Mesenchymal stem cell (in vitro differentiated cells and primary cell): ENCODE measurements around the gene RHOC.

Experiments
- DNase-seq: peaks from one replicate; pipeline ENCODE4 v3.0.0-alpha.2; 2013
- H2AFZ ChIP-seq: one replicate; pipeline ENCODE4 v1.6.1; 2013; ENCODE audit warnings: low read depth, mild to moderate bottlenecking, control low read depth, inconsistent platforms, low read length, moderate library complexity
- H2AK5ac ChIP-seq: 2 replicates; pipeline ENCODE4 v1.6.1; 2013; ENCODE audit warnings: low read length, moderate library complexity, mild to moderate bottlenecking, inconsistent platforms; ENCODE audit not compliant: severe bottlenecking
- H2BK120ac ChIP-seq: one replicate; pipeline ENCODE4 v1.6.1; 2013; ENCODE audit warnings: low read depth, mild to moderate bottlenecking, inconsistent platforms, low read length, moderate library complexity
- H2BK12ac ChIP-seq, 2 experiments: one replicate each; pipeline ENCODE4 v1.6.1; 2013; ENCODE audit warnings: inconsistent platforms in 2 of 2, low read length in 2 of 2, mild to moderate bottlenecking in 2 of 2, moderate library complexity in 2 of 2, control low read depth in 1 of 2
- H2BK15ac ChIP-seq: one replicate; pipeline ENCODE4 v1.6.1; 2013; ENCODE audit warnings: mild to moderate bottlenecking, low read depth, inconsistent platforms; ENCODE audit not compliant: poor library complexity, severe bottlenecking
- H2BK5ac ChIP-seq: 2 replicates; pipeline ENCODE4 v1.6.1; 2013; ENCODE audit warnings: low read depth, mild to moderate bottlenecking, low read length, control low read depth, inconsistent platforms; ENCODE audit not compliant: poor library complexity, severe bottlenecking
- H3K14ac ChIP-seq, 2 experiments: one replicate each; pipeline ENCODE4 v1.6.1; 2013; ENCODE audit warnings: inconsistent platforms in 2 of 2, low read length in 2 of 2, control low read depth in 1 of 2, mild to moderate bottlenecking in 1 of 2, moderate library complexity in 1 of 2
- H3K18ac ChIP-seq, 2 experiments: one replicate each; pipeline ENCODE4 v1.6.1; 2013; ENCODE audit warnings: inconsistent platforms in 2 of 2, low read length in 2 of 2, control low read depth in 1 of 2, low read depth in 1 of 2, mild to moderate bottlenecking in 1 of 2
- H3K23ac ChIP-seq, 2 experiments: one replicate each; pipeline ENCODE4 v1.6.1; 2013; ENCODE audit warnings: inconsistent platforms in 2 of 2, low read length in 2 of 2, mild to moderate bottlenecking in 2 of 2, moderate library complexity in 2 of 2, control low read depth in 1 of 2
- H3K27ac ChIP-seq: 2 replicates; pipeline ENCODE4 v1.5.1; 2013; ENCODE audit warnings: mild to moderate bottlenecking, moderate library complexity, low read length, control low read depth, inconsistent platforms; ENCODE audit not compliant: poor library complexity, severe bottlenecking
- H3K27me3 ChIP-seq, 2 experiments: 2 replicates each; pipeline versions ENCODE4 v1.6.1 to v1.7.0; 2013; ENCODE audit warnings: low read length in 2 of 2, mild to moderate bottlenecking in 2 of 2, moderate library complexity in 2 of 2, control low read depth in 1 of 2, inconsistent platforms in 1 of 2; ENCODE audit not compliant: control insufficient read depth in 1 of 2, insufficient read depth in 1 of 2
- H3K36me3 ChIP-seq, 2 experiments: 2 replicates each; pipeline versions ENCODE4 v1.6.1 to v1.7.0; 2013; ENCODE audit warnings: low read length in 2 of 2, control low read depth in 1 of 2, inconsistent platforms in 1 of 2, low read depth in 1 of 2, mild to moderate bottlenecking in 1 of 2; ENCODE audit not compliant: insufficient read depth in 2 of 2, control insufficient read depth in 1 of 2
- H3K4ac ChIP-seq, 2 experiments: one replicate each; pipeline ENCODE4 v1.6.1; 2013; ENCODE audit warnings: inconsistent platforms in 2 of 2, low read length in 2 of 2, mild to moderate bottlenecking in 2 of 2, moderate library complexity in 2 of 2, control low read depth in 1 of 2, low read depth in 1 of 2
- H3K4me1 ChIP-seq: 2 replicates; pipeline ENCODE4 v1.6.1; 2013; ENCODE audit warnings: low read depth, low read length, control low read depth; ENCODE audit not compliant: control insufficient read depth, insufficient read depth
- H3K4me2 ChIP-seq: 2 replicates; pipeline ENCODE4 v1.6.1; 2013; ENCODE audit warnings: low read length, mild to moderate bottlenecking, inconsistent platforms; ENCODE audit not compliant: poor library complexity, severe bottlenecking
- H3K4me3 ChIP-seq, 2 experiments: 2 replicates each; pipeline versions ENCODE4 v1.5.1 to v1.7.0; 2013; ENCODE audit warnings: low read length in 2 of 2, mild to moderate bottlenecking in 2 of 2, control low read depth in 1 of 2, low read depth in 1 of 2; ENCODE audit not compliant: insufficient read depth in 1 of 2
- H3K79me1 ChIP-seq: replicated peaks from 2 replicates; pipeline ENCODE4 v1.6.1; 2013; ENCODE audit warnings: mild to moderate bottlenecking, control low read depth, low read length, inconsistent platforms; ENCODE audit not compliant: poor library complexity, severe bottlenecking
- H3K9ac ChIP-seq: 2 replicates; pipeline ENCODE4 v1.7.0; 2013; ENCODE audit warnings: mild to moderate bottlenecking, low read length, moderate library complexity
- H3K9me3 ChIP-seq: 2 replicates; pipeline ENCODE4 v1.7.0; 2013; ENCODE audit warnings: mild to moderate bottlenecking, low read length; ENCODE audit not compliant: control insufficient read depth
- H4K8ac ChIP-seq: one replicate; pipeline ENCODE4 v1.6.1; 2013; ENCODE audit warnings: inconsistent platforms, mild to moderate bottlenecking, low read length, moderate library complexity
- H4K91ac ChIP-seq: one replicate; pipeline ENCODE4 v1.6.1; 2013; ENCODE audit warnings: mild to moderate bottlenecking, low read length, inconsistent platforms
- WGBS: methylation state at CpG from one replicate; pipeline ENCODE4 v1.1.7; 2013; ENCODE audit warnings: mixed read lengths; 5-methylcytosine and 5-hydroxymethylcytosine counted together

Gene RHOC

DNA sequence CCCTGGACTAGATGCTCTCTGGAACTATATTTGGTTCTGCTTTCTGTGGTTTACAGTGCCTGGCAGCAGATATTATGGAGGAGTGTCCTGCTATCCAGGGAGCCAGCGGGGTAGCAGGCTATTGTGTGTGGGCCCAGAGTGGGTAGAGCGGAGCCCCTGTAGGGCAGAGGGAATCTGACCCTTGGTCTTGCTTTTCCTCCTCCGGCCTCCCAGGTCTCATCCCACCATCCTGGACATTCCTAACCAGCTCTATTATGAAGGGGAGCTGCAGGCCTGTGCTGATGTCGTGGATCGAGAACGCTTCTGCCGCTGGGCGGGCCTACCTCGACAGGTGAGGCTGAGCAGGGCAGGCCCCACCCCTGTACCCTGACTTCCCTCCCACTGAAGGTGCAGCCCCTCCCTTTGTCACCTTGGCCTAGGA is 9.1 kb downstream of the RHOC start:
- no peak overlapping the region for H3K4me3 ChIP-seq
- H2AK5ac ChIP-seq = no peak overlapping the region
- H3K14ac ChIP-seq = no peak overlapping the region
- no peak overlapping the region for H3K4ac ChIP-seq
- peaks cover 39% of the 10 kb centered on the region for H3K4me1 ChIP-seq
- no peak overlapping the region for H2AFZ ChIP-seq
- no peak overlapping the region for H2BK120ac ChIP-seq
- H3K18ac ChIP-seq = no peak overlapping the region
- no peaks in the 10 kb centered on the region for H3K27me3 ChIP-seq
- H3K4me2 ChIP-seq = no peak overlapping the region
- no peak overlapping the region for H2BK15ac ChIP-seq
- H2BK12ac ChIP-seq = no peak overlapping the region
- H3K79me1 ChIP-seq = peaks cover 12% of the 10 kb centered on the region
- H4K8ac ChIP-seq = no peak overlapping the region
- H2BK5ac ChIP-seq = no peak overlapping the region
- H3K23ac ChIP-seq = no peak overlapping the region
- H3K9ac ChIP-seq = no peak overlapping the region
- H3K9me3 ChIP-seq = no peaks in the 10 kb centered on the region
- H3K36me3 ChIP-seq = peaks cover 86% of the 10 kb centered on the region in 2 experiments
- WGBS = 100% methylated on average over 9 of the region's 9 CpGs
- no peak for DNase-seq
- H4K91ac ChIP-seq = peak overlapping the region; percentile 15
- no peak overlapping the region for H3K27ac ChIP-seq

DNA sequence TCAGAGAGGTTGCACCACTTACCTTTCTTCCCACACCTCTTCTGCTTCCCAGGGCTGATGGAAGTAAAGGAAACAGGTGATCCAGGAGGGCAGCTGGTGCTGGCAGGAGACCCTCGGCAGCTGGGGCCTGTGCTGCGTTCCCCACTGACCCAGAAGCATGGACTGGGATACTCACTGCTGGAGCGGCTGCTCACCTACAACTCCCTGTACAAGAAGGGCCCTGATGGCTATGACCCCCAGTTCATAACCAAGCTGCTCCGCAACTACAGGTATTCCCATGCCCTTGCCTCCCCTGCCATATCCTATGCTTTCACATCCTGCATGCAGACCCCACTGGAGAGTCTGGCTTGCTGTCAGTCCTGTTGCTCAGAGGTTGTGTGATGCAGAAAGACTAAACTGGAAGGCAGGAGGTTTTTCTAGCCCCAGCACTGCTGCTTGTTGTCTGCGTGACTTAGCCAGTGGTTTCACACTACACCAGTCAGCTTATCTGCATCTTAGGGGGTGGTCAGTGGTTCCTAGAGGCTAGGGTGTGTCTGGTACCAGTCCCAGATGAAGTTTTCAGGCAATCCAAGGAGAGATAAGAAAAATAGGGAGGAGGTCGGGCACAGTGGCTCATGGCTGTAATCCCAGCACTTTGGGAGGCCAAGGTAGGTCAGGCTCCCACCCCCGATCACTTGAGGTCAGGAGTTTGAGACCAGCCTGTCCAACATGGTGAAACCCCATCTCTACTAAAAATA is 10.2 kb downstream of the RHOC start:
- Histone ChIP-seq H3K4ac (no peak overlapping the region), H3K14ac (no peak overlapping the region), H3K4me3 (no peak overlapping the region), H2AFZ (no peak overlapping the region), H3K23ac (no peak overlapping the region), H2BK15ac (no peak overlapping the region), H4K91ac (no peak overlapping the region), H3K9ac (no peak overlapping the region), H2BK12ac (no peak overlapping the region), H3K18ac (no peak overlapping the region), H3K4me2 (no peak overlapping the region), H3K4me1 (peaks cover 31% of the 10 kb centered on the region), H3K27me3 (no peaks in the 10 kb centered on the region), H2AK5ac (no peak overlapping the region), H3K79me1 (peaks cover 18% of the 10 kb centered on the region), H3K9me3 (no peaks in the 10 kb centered on the region), H3K36me3 (peaks cover 86% of the 10 kb centered on the region in 2 experiments), H4K8ac (no peak overlapping the region), H2BK5ac (no peak overlapping the region), H3K27ac (no peak overlapping the region), H2BK120ac (no peak overlapping the region)
- no peak for DNase-seq
- WGBS = 98% methylated on average over 7 of the region's 7 CpGs

- no peak overlapping the region for H3K4me2 ChIP-seq
- H2AFZ ChIP-seq = no peak overlapping the region
- H3K9me3 ChIP-seq = no peaks in the 10 kb centered on the region
- H3K9ac ChIP-seq = no peak overlapping the region
- no peak overlapping the region for H3K27ac ChIP-seq
- no peak overlapping the region for H2BK15ac ChIP-seq
- peaks cover 20% of the 10 kb centered on the region for H3K4me1 ChIP-seq
- no peak overlapping the region for H2BK5ac ChIP-seq
- no peak overlapping the region for H3K4me3 ChIP-seq
- no peak overlapping the region for H3K23ac ChIP-seq
- H3K14ac ChIP-seq = no peak overlapping the region
- DNase-seq = no peak
- no peak overlapping the region for H4K91ac ChIP-seq
- no peak overlapping the region for H3K4ac ChIP-seq
- H3K79me1 ChIP-seq = peaks cover 19% of the 10 kb centered on the region
- over 99% methylated on average over 9 of the region's 9 CpGs for WGBS
- H2BK12ac ChIP-seq = no peak overlapping the region
- no peaks in the 10 kb centered on the region for H3K27me3 ChIP-seq
- no peak overlapping the region for H3K18ac ChIP-seq
- no peak overlapping the region for H2AK5ac ChIP-seq
- no peak overlapping the region for H2BK120ac ChIP-seq
- no peak overlapping the region for H4K8ac ChIP-seq
- peaks cover 81 to 91% of the 10 kb centered on the region in 2 experiments for H3K36me3 ChIP-seq
These were observed 11.7 kb downstream of the RHOC start for GRCh38 chr1:112695276-112695675.

DNA sequence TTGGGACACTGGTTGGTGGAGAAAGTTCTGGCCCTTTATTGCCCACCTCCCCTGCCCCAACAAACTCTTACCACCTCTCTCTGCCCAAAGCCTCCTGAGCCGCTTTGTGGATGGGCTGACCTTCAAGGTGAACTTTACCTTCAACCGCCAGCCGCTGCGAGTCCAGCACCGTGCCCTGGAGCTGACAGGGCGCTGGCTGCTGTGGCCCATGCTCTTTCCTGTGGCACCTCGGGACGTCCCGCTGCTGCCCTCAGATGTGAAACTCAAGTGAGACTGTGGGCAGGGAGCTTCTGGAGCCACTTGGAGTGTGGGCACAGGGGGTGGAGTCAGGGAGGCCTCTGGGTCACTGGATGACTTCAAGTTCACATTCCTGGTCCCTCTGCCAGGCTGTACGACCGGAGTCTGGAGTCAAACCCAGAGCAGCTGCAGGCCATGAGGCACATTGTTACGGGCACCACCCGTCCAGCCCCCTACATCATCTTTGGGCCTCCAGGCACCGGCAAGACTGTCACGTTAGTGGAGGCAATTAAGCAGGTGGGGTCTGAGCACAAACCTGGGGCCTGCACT is 12.5 kb downstream of the RHOC start:
- no peak overlapping the region for H3K4ac ChIP-seq
- no peak overlapping the region for H3K27ac ChIP-seq
- no peak overlapping the region for H3K9ac ChIP-seq
- WGBS = 94% methylated on average over 15 of the region's 15 CpGs
- H3K79me1 ChIP-seq = peaks cover 25% of the 10 kb centered on the region
- no peak overlapping the region for H2BK15ac ChIP-seq
- no peak overlapping the region for H2AK5ac ChIP-seq
- no peak overlapping the region for H2BK12ac ChIP-seq
- H3K27me3 ChIP-seq = no peaks in the 10 kb centered on the region
- H4K8ac ChIP-seq = no peak overlapping the region
- no peak overlapping the region for H3K23ac ChIP-seq
- H3K36me3 ChIP-seq = peaks cover 79 to 92% of the 10 kb centered on the region in 2 experiments
- no peak overlapping the region for H2BK120ac ChIP-seq
- H2AFZ ChIP-seq = no peak overlapping the region
- no peak overlapping the region for H3K14ac ChIP-seq
- no peak overlapping the region for H3K4me2 ChIP-seq
- no peak overlapping the region for H4K91ac ChIP-seq
- no peak overlapping the region for H3K4me3 ChIP-seq
- H3K4me1 ChIP-seq = peaks cover 11% of the 10 kb centered on the region
- H2BK5ac ChIP-seq = no peak overlapping the region
- no peak overlapping the region for H3K18ac ChIP-seq
- no peaks in the 10 kb centered on the region for H3K9me3 ChIP-seq
- no peak for DNase-seq
